Hippocampal formation (tissue), 2 donors: ENCODE results near the gene CBLB.
"Not testable (repeated sequence)": the region's sequence is repeated elsewhere in the genome, so short reads cannot be mapped to it uniquely, and the experiment has no call there.

Source experiments
- DNase-seq, 2 donors: peaks; one replicate each; lab custom pipeline; 2025; lab: John Stamatoyannopoulos, UW

Gene CBLB

DNA sequence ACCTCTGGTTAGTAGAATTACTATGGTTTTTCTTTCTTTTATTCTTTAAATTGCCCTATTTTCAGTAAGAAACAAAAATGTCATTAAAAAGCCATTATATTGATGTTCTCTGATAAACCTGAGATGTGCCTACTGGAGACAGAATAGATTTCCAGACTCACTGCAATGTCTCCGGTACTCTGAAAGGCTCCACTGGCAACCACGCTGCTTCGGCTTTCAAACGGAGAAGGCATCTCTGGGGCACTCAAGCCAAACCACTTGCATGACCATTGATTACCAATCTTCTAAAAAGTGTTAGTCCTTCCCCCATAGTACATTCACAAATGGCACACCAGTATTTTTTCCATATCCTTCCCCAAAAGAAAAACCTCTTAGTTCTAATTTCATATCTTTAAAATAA lies 82.6 kb downstream of the CBLB start:
- no peak for DNase-seq

DNA sequence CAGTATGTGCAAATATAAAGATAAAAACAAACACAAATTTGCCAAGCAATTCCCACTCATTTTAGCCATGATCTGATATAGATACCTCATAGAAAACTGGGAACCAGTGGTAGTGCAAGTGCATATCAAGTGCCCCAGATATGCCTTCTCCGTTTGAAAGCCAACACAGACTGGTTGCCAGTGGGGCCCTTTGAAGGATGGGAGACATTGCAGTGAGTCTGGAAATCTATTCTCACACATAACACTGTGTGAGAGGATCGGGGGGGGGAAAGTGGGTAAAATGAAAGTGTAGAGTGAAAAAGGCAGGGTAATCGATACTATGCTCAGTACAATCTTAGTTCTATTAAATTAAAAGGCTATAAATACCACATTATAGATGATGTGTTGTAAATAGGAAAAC lies 83.0 kb downstream of the CBLB start:
- no peak for DNase-seq

DNA sequence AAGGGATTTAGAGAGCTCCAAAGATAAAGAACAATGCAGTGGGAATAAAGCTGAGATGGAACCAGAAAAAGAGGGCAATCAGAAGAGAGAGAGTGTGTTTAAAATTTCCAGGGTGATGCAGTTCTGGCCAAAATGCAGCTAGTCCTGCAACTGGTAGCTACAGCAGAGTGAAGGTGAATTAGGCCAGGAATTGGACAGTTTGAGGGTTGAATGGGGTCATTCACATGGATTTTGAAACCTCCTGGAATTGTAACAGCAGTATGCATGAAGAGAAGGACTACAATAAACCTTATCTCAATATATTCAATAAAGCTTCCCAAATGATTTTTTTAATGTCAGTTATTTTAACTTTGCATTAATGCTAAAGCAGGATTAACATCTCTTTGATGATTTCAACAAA lies 85.2 kb downstream of the CBLB start:
- no peak for DNase-seq

DNA sequence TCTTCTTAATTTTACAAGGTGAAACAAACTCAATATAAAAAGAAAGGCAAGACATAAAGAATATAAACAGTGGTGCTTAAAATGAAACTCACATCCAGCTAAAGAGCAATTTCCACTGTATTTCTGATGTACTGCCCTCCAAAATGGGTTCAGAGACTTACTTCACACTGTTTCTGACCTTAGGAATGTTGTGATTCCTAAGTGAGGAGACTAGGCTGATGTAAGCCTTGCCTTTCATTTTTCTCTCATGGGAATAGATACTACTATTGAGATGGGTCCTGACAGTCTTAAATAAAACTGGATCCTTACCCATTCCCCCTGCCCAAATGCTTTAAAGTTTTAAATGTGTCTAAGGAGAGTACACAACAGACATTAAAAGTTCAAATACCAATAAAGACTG lies 86.9 kb downstream of the CBLB start:
- no peak for DNase-seq

DNA sequence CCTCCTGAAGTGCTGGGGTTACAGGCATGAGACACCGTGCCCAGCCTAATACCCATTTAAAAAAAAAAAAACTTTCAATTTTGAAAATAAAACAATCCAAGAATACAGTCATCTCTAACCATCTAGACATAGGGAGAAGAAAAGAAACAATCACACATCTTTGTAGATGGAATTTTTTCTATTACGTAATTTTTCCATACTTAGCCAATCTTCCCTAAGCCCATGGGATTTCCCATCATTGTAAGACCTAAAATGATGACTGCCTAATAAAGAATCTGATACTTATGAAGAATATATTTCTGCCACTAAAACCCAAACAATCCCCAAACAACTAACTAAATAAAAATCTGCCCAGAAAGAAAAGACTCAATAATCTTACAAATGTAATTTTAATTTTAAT lies 88.7 kb downstream of the CBLB start:
- DNase-seq, result no peak

DNA sequence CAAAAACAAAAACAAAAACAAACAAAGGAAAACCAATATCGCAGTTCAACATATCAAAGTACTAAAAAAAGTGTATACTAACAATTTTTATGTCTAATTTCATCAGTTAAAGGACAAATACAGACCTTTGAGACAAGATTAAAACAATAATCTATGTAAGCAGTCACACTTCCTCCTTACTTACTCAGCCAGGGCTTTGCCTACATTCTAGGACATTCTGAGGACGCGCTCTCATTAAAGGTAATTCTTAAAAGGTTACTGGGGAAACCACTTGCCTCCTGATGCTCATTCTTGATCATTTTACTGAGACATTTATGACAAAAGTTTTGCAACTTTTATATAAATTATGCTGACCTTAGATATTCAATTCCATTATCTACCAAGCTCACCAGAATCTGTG lies 93.4 kb downstream of the CBLB start:
- DNase-seq, result no peak

DNA sequence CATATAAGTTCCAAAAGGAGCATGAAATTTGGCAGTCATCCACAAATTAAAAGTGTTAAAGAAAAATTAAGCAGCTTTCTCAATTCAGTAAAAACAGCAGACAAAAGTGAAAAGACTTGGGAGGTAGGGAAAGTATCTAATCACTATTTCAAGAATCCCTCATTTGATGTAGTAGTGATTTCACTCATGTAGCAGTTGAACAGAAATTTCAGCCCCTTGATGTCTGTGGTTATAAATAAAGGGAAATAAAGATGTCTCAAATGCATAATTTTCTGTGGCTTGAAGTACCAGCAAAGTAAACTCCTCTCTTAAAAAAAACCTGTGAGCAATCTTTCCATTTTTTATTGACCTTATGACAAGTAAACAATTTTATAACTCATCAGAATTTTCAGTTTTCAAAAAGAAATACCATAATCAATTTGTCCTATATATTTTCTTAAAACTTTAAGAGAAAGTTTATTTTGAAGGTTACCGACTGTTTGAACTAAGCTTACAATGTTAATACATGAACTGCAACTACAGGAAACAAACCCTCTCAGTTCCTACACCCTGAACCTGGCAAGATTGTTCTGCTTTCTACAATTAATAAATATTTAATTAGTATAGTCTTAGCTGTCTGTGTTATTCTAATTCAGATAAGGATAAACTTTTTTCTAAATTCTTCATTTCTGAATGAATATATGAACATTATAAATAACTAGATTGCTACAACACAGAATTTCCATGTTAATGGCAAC lies 94.2 kb downstream of the CBLB start:
- no peak for DNase-seq

DNA sequence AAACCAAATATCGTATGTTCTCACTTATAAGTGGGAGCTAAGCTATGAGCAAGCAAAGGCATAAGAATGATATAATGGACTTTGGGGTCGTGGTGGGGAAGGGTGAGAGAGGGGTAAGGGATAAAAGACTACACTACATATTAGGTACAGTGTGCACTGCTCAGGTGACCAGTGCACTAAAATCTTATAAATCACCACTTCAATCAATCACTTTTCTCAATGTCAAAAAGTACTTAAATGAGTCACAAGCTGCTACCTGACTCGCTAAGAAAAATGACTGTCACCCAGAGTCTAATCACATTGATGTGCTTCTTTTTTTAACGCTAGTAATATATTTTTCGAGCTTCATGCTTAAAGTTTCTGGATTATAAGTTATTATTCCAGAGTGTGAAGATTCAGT lies 95.5 kb downstream of the CBLB start:
- DNase-seq, result no peak

DNA sequence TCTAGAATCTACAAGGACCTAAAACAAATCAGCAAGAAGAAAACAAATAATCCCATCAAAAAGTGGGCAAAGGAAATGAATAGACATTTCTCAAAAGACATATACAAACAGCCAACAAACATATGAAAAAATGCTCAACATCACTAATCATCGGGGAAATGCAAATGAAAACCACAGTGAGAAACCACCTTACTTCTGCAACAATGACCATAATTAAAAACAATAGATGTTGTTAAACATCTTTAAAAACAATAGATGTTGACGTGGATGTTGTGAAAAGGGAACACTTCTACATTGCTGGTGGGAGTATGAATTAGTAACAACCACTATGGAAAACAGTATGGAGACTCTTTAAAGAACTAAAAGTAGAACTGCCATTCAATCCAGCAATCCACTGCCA lies 96.2 kb downstream of the CBLB start:
- no peak for DNase-seq

DNA sequence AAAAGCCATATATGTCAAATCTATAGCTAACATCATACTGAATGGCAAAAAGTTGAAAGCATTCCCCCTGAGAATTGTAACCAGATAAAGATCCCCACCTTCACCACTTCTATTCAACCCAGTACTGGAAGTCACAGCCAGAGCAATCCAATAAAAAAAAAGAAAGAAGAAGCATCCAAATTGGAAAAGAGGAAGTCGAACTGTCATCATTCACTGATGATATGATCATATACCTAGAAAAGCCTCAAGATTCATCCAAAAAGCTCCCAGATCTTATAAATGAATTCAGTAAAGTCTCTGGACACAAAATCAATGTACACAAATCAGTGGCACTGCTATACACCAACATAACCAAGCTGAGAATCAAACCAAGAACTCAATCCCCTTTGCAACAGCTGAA lies 97.4 kb downstream of the CBLB start:
- no peak for DNase-seq

DNA sequence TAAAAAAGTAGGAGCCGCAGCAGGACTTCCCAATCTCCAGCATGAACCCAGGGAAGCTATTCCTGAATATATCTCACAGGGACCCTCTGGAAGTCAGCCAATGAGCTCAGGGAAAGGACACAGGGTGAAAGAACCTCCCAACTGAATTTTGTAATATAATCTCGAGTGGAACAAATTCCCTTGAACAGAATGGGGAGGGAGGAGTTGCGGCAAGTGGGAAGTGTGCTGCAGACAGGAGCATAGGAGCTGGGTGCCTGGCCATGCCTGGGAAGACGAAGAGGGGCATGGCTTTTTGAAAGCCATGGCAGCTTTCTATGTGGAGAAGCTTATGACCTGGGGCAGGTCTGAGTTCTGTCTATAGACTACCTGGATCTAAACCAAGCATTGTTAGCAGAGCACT lies 98.4 kb downstream of the CBLB start:
- DNase-seq, result no peak

DNA sequence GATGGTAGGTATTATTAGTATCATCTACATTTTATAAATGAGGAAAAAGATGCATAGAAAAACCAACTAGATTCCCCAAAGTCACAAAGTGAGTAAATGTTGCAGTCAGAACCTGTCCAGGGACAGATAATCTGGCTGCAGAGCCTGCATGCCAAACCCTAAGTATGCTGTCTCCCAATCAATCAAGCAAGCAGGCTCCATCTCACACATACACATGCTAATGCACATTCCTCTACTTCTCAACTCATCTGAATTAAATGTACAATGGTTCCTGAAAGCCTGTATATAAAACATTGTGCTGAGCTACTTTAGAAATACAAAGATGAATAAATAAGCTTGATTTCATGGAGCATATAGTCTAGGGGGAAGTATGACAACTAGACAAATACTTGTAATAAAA lies 101.0 kb downstream of the CBLB start:
- no peak for DNase-seq

DNA sequence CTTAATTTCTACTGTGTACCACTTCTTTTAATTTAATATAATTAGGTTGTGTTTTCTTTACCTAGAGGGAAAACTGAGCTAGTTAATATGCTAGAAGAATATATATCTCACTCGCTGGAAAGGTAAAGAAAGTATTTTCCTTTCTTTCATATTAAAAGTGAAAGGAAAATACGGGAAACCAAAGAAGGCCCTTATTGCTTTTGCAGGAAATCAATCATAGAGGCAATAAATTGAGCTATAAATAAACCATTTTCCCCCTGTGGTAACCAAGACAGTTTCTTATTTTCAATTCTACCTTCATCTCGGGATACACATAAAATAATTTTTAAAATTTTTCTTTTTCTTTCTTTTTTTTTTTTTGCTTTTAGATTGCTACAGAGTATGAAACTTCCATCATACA lies 101.6 kb downstream of the CBLB start:
- no peak for DNase-seq

DNA sequence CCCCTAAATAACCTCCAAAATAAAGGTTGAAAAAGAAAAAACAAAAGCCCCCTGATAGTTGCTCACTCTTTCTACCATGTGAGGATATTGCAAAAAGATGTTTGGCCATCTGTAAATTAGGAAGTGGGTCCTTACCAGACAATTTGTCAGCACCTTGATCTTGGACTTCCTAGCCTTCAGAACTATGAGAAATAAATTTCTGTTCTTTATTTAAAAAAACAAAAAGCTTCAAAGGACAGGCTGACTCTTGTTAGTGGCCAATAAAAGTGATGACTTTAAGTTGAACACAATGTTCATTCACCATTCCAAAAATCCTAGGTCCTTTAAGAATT lies 103.5 kb downstream of the CBLB start:
- DNase-seq, result no peak

DNA sequence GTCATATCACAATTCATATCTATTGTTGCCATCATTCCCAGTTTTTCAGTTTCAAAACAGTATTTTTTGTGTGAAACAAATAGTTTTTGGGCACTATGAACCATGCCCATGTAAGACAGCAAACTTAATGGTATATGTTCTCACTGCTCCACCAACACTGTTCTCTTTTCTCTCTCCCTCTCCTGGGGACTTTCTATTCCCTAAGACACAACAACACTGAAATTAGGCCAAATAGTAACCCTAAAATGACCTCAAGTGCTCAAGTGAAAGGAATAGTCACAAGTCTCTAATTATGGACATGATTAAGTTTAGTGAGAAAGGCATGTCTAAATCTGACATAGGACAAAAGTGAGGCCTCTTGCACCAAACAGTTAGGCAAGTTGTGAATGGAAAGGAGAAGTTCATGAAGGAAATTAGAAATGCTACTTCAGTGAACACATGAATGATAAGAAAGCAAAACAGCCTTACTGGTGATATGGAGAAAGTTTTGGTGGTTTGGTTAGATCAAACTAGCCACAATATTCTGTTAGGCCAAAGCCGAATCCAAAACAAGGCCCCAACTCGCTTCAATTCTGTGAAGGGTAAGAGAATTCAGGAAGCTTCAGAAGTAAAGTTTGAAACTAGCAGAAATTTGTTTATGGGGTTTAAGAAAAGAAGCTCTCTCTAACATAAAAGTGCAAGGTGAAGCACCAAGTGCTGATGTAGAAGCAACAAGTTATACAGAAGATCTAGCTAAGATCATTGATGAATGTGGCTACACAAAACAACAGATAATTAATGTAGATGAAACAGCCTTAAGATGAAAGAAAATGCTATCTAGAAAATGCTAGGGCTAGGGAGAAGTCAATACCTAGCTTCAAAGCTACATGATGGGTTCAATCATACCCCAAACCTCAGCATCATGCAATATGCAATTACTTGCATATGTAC lies 104.2 kb downstream of the CBLB start:
- no peak for DNase-seq

DNA sequence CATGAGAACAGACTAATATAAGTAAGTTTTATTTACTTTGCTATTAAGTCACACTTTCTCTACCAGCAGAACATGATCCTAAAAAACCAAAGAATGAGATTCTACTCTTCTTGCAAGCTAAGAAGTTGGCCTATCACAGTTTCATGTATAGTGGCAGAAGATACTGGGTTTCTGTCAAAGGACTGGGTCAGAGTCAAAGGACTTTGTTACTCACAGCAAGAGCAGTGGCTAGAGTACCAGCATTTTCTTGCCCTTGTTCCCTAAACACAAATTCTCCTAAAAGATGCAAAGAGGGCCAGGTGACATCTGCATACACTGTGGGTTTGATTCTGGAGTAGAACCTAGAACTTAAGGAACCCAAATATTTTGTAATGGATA lies 105.2 kb downstream of the CBLB start:
- DNase-seq, result no peak

DNA sequence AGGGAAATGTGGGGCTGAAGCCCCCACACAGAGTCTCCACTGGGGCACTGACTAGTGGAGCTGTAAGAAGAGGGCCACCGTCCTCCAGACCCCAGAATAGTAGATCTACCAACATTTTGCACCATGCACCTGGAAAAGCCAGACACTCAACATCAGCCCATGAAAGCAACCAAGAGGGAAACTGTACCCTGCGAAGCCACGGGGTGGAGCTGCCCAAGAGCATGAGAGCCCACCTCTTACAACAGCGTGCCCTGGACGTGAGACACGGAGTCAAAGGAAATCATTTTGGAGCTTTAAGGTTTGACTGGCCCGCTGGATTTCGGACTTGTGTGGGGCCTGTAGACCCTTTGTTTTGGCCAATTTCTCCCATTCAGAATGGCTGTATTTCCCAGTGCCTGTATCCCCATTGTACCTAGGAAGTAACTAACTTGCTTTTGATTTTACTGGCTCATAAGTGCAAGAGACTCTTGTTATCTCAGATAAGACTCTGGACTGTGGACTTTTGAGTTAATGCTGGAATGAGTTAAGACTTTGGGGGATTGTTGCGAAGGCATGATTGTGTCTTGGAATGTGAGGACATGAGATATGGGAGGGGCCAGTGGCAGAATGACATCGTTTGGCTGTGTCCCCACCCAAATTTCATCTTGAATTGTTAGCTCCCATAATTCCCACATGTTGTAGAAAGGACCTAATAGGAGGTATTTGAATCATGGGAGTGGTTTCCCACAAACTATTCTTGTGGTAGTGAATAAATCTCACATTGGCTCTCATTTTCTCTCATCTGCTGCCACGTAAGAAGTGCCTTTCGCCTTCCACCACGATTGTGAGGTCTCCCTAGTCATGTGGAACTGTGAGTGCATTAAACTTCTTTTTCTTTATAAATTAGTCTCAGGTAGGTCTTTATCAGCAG lies 105.8 kb downstream of the CBLB start:
- no peak for DNase-seq

DNA sequence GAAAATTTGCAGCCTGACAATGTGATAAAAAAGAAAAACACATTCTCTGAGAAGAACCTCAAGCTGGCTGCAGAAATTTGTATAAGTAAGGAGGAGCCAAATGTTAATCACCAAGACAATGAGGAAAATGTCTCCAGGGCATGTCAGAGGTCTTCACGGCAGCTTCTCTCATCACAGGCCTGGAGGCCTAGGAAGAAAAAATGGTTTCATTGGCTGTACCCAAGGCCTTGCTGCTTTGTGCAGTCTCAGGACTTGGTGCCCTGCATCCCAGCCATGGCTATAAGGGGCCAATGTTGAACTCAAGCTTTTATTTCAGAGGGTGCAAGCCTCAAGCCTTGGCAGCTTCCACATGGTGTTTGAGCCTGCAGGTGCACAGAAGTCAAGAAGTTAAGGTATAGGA lies 106.6 kb downstream of the CBLB start:
- DNase-seq, result not testable (repeated sequence)

DNA sequence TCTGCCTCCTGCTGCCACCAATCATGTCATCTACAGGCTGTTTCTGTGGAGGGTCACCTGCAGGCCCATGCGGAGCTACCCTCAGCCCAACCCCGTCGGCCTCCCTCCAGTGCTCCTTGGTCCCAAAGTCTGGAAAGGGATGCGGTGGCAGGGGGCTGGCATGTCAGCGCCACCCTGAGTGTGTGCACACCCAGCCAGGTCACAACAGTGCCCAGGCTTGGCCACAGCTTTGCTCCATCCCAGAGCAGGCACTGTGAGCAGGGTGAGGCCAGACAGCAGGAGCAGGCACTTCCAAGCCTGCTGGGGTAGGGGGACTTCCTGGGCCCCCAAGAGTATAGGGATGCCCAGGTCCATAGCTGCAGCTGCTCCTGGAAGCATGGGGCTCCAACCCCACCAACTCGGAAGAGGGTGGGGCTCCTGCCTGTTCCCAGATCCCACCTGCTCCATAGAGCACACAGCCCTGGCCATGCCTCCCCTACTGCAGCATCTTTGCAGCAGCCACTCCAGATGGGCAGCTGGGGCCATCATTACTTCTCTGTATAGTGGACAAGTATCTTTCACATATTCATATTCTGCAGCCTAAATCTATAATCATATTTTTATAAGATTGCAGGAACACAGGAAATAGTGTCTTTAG lies 109.3 kb downstream of the CBLB start:
- DNase-seq, result no peak

DNA sequence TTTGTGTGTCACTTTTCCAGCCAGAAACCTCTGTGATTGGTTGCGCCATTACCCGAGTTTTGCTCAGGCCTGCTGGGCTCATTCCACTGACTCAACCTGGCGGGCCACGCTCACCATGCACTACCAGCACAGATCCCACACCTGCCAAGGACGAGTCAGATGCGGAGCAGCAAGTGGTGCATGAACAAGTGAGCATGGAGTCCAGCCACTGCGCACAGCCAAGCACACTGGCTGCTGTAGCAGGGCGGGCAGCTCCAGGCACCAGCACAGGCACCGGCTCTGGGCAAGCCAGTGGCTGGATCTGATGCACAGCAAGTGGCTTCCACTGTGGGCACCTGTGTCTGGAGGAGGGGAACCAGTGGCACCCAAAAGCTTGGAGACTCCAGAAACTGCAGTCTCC lies 110.4 kb downstream of the CBLB start:
- DNase-seq, result no peak

DNA sequence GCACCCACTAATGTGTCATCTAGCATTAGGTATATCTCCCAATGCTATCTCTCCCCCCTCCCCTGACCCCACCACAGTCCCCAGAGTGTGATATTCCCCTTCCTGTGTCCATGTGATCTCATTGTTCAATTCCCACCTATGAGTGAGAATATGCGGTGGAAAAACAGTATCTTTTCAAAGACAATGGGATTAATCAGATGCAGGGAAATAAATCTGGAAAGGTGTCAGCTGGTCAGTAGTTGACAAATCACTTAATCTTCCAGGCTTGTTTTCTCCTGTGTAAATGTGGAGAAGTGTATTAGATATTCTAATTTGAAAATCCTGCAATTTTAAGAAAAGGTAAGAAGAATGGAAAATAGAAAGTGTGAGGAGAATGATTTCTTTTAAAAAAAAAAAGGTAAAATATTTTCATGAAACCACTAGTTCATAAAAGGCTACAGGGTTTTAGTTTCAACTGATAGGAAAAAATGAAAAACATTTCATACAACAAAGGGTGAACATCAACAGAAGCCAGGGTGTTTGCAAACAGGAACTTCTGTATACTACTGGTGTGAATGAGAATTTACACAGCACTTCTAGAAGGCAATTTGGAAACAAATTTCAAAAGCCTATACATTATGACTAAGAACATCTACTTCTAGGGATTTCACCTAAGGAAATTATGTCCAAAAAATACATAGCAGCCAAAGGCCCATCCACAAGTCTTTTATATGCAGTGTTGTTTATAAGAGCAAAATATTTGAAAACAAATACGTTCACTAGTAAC lies 113.5 kb downstream of the CBLB start:
- DNase-seq, result no peak
